Type B pancreatic cell (in vitro differentiated cells): ENCODE results near the gene AOC2. TPM values are rescaled to one million over a fixed set of nuclear protein-coding genes. Genes with fewer than 3 reads are reported as not detected.
A peak's percentile ranks its signal among the peaks of the same experiment; 100 is the strongest.

Experiments
- DNase-seq: peaks from one replicate; pipeline ENCODE4 v3.0.0; 2021; ENCODE audit warnings: mixed read lengths; ENCODE audit not compliant: unreplicated experiment; ENCODE audit errors: extremely low spot score
- H3K27ac Mint-ChIP-seq: 2 replicates; pipeline ENCODE4 v1.8.0; 2021; ENCODE audit warnings: mild to moderate bottlenecking, mixed read lengths
- H3K27me3 Mint-ChIP-seq: 2 replicates; pipeline ENCODE4 v1.8.0; 2021; ENCODE audit warnings: mixed read lengths
- H3K36me3 Mint-ChIP-seq: 2 replicates; pipeline ENCODE4 v1.8.0; 2021; ENCODE audit warnings: mixed read lengths
- H3K4me1 Mint-ChIP-seq: one replicate; pipeline ENCODE4 v1.8.0; 2021; ENCODE audit warnings: mixed read lengths; ENCODE audit not compliant: unreplicated experiment
- H3K4me3 Mint-ChIP-seq: 2 replicates; pipeline ENCODE4 v1.8.0; 2021; ENCODE audit warnings: mild to moderate bottlenecking, mixed read lengths
- H3K9me3 Mint-ChIP-seq: 2 replicates; pipeline ENCODE4 v1.8.0; 2021; ENCODE audit warnings: mixed read lengths
- total RNA-seq: library from RNA; stranded (reverse); gene quantifications from 2 replicates; pipeline ENCODE4 v1.2.1, GENCODE V29; 2021; ENCODE audit warnings: low replicate concordance
- TF ChIP-seq, protein P1 (sequence below): fragments of 200-600 bp; sonication (generic); conservative IDR thresholded peaks from 2 replicates; pipeline ENCODE4 v1.5.0; 2021; ENCODE audit warnings: antibody characterized with exemption, mild to moderate bottlenecking

The AOC2 gene
- total RNA-seq, 1 donor from 2014 or later = 2.7 TPM

DNA sequence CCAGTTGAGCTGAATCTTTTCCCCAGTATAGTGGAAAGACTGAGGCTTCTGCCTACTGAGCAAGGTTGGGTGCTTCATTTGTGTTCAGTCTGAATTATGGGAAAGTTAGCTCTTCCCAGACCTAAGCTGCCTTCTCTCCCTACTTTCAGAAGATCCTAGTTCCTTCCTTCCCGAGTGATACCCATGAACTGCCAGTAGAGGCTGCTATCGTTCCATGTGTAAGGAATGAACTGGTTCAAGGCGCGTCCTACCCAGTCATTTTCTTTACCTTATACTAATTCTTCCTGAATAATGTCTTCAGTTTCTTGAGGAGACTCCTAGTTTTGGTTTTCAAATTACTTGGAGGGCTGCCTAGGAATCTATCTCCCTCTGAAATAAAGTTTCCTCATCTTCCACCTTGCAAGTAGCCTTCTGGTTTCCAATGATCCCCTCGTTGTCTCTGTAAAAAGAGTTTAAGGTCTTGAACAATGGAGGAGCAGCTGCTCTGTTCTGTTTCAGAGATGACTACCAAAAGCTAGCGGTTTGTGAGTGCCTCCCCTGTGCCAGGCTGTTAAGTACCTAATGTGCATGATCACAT, 934 bp upstream of the AOC2 start:
- no peak for DNase-seq
- TF ChIP-seq, protein P1, sequence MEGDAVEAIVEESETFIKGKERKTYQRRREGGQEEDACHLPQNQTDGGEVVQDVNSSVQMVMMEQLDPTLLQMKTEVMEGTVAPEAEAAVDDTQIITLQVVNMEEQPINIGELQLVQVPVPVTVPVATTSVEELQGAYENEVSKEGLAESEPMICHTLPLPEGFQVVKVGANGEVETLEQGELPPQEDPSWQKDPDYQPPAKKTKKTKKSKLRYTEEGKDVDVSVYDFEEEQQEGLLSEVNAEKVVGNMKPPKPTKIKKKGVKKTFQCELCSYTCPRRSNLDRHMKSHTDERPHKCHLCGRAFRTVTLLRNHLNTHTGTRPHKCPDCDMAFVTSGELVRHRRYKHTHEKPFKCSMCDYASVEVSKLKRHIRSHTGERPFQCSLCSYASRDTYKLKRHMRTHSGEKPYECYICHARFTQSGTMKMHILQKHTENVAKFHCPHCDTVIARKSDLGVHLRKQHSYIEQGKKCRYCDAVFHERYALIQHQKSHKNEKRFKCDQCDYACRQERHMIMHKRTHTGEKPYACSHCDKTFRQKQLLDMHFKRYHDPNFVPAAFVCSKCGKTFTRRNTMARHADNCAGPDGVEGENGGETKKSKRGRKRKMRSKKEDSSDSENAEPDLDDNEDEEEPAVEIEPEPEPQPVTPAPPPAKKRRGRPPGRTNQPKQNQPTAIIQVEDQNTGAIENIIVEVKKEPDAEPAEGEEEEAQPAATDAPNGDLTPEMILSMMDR = peak; percentile 88
- Mint-ChIP-seq H3K27ac (no peak overlapping the region), H3K4me1 (no peaks in the 10 kb centered on the region), H3K36me3 (peaks cover 19% of the 10 kb centered on the region), H3K4me3 (no peak overlapping the region), H3K27me3 (no peaks in the 10 kb centered on the region), H3K9me3 (no peaks in the 10 kb centered on the region)

DNA sequence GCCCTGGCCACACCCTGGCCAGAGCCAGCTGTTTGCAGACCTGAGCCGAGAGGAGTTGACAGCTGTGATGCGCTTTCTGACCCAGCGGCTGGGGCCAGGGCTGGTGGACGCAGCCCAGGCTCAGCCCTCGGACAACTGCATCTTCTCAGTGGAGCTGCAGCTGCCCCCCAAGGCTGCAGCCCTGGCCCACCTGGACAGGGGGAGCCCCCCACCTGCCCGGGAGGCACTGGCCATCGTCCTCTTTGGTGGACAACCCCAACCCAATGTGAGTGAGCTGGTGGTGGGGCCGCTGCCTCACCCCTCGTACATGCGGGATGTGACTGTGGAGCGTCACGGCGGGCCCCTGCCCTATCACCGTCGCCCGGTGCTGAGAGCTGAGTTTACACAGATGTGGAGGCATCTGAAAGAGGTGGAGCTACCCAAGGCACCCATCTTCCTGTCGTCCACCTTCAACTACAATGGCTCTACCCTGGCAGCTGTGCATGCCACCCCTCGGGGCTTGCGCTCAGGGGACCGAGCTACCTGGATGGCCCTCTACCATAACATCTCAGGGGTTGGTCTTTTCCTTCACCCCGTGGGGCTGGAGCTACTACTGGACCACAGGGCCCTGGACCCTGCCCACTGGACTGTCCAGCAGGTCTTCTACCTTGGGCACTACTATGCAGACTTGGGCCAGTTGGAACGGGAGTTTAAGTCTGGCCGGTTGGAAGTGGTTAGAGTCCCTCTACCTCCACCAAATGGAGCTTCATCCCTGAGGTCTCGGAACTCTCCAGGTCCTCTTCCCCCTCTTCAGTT, 578 bp downstream of the AOC2 start:
- no peaks in the 10 kb centered on the region for H3K4me1 Mint-ChIP-seq
- peaks cover 9% of the 10 kb centered on the region for H3K36me3 Mint-ChIP-seq
- H3K27me3 Mint-ChIP-seq = no peaks in the 10 kb centered on the region
- no peaks in the 10 kb centered on the region for H3K9me3 Mint-ChIP-seq
- no peak overlapping the region for H3K4me3 Mint-ChIP-seq
- TF ChIP-seq, protein P1 = no peak
- no peak for DNase-seq
- no peak overlapping the region for H3K27ac Mint-ChIP-seq

DNA sequence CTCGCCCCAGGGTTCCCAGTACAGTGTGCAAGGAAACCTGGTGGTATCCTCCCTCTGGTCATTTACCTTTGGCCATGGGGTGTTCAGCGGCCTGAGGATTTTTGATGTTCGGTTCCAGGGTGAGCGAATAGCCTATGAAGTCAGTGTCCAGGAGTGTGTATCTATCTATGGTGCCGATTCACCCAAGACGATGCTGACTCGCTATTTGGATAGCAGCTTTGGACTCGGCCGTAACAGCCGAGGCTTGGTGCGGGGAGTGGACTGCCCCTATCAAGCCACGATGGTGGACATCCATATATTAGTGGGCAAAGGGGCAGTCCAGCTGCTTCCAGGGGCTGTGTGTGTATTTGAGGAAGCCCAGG, 1.2 kb downstream of the AOC2 start:
- no peak overlapping the region for H3K4me3 Mint-ChIP-seq
- H3K36me3 Mint-ChIP-seq = peaks cover 9% of the 10 kb centered on the region
- H3K27ac Mint-ChIP-seq = no peak overlapping the region
- H3K4me1 Mint-ChIP-seq = no peaks in the 10 kb centered on the region
- TF ChIP-seq, protein P1 = no peak
- no peak for DNase-seq
- no peaks in the 10 kb centered on the region for H3K9me3 Mint-ChIP-seq
- no peaks in the 10 kb centered on the region for H3K27me3 Mint-ChIP-seq

DNA sequence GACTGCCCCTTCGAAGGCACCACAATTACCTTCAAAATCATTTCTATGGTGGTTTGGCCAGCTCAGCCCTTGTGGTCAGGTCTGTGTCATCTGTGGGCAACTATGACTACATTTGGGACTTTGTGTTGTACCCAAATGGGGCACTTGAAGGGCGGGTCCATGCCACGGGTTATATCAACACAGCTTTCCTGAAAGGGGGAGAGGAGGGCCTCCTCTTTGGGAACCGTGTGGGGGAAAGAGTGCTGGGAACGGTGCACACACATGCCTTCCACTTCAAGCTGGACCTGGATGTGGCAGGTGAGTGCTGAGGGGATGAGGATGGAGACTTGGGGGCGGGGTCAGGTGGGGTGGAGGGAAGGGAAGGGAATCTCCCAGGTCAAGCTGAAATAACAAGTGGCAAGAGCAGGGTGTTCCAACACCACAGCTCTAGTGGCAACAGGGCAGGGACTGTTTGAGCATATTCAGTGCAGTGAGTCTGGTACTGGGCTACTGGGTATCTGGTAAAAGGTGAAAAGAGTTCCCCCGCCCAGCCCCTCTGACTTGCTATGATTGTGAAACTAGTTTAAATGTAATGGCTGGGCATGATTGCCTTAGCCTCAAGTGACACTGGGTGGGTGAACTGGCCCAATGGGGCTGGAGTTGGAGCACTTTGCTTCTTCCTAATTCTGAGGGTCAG, 1.7 kb downstream of the AOC2 start:
- Mint-ChIP-seq H3K4me3 (no peak overlapping the region), H3K36me3 (peaks cover 9% of the 10 kb centered on the region), H3K4me1 (no peaks in the 10 kb centered on the region), H3K27ac (no peak overlapping the region), H3K27me3 (no peaks in the 10 kb centered on the region), H3K9me3 (no peaks in the 10 kb centered on the region)
- TF ChIP-seq, protein P1 = no peak
- DNase-seq = no peak

DNA sequence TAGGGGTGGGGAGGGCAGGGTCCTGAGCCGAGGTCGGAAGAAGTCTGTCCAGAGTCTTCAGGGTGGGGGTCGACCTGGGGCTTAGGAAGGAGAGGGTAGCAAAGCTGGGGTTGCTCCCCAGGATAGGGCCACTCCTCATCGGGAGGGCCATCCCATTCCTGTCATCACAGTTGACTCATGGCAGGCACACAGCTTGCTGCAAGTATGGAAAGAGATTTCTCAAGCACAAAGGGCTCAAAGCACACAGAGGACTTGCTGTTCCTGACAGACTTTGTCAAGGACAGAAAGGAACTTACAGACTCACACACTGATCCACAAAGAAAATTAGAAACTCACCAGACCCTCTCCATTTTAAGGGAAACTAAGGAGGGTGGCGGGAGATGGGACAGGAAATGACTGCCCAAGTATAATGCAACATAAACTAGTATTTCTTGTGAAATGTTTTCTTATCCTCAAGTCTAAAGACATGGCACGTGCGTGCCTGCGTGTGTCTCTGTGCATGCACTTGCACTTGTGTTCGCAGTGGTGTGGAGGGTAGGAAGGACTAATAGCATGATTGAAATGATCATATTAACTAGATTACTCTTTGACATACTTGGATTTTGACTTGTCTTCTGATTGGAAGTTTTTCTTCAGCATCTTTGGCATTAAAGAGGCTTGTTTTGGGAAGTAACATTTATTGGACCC, 2.4 kb downstream of the AOC2 start:
- peaks cover 9% of the 10 kb centered on the region for H3K36me3 Mint-ChIP-seq
- TF ChIP-seq, protein P1 = no peak
- H3K4me1 Mint-ChIP-seq = no peaks in the 10 kb centered on the region
- H3K27ac Mint-ChIP-seq = no peak overlapping the region
- H3K4me3 Mint-ChIP-seq = no peak overlapping the region
- no peaks in the 10 kb centered on the region for H3K9me3 Mint-ChIP-seq
- H3K27me3 Mint-ChIP-seq = no peaks in the 10 kb centered on the region
- DNase-seq = no peak
